Osteoblast (primary cell): ENCODE results near the gene SERPINA1. TPM values are rescaled to one million over a fixed set of nuclear protein-coding genes. Genes with fewer than 3 reads are reported as not detected.

Experiments used
- DNase-seq: peaks from one replicate; pipeline ENCODE4 v3.0.0; 2011; ENCODE audit warnings: low spot score, mixed read lengths; ENCODE audit not compliant: insufficient read length; ENCODE audit errors: missing footprints
- H2AFZ ChIP-seq: 2 replicates; pipeline ENCODE4 v1.6.0; 2011; ENCODE audit warnings: mild to moderate bottlenecking, low read length
- H3K27ac ChIP-seq: 2 replicates; pipeline ENCODE4 v1.5.1; 2011; ENCODE audit warnings: mild to moderate bottlenecking, low read depth, low read length, moderate library complexity
- H3K27me3 ChIP-seq: 2 replicates; pipeline ENCODE4 v1.6.0; 2012; ENCODE audit warnings: mild to moderate bottlenecking, control low read depth, inconsistent platforms, low read length, moderate library complexity; ENCODE audit not compliant: insufficient read depth
- H3K36me3 ChIP-seq: 2 replicates; pipeline ENCODE4 v1.5.1; 2011; ENCODE audit warnings: mild to moderate bottlenecking, low read length, control low read depth, moderate library complexity; ENCODE audit not compliant: insufficient read depth
- H3K4me1 ChIP-seq: 2 replicates; pipeline ENCODE4 v1.5.1; 2011; ENCODE audit warnings: mild to moderate bottlenecking, low read length, control low read depth, moderate library complexity; ENCODE audit not compliant: insufficient read depth
- H3K4me2 ChIP-seq: 2 replicates; pipeline ENCODE4 v1.6.0; 2011; ENCODE audit warnings: mild to moderate bottlenecking, low read length; ENCODE audit not compliant: insufficient read depth
- H3K4me3 ChIP-seq: fragments of 200-600 bp; sonication (generic); 3 replicates; pipeline ENCODE4 v1.5.1; 2012; ENCODE audit warnings: mild to moderate bottlenecking, low read length, inconsistent platforms; ENCODE audit not compliant: insufficient read depth
- H3K79me2 ChIP-seq: 2 replicates; pipeline ENCODE4 v1.6.0; 2012; ENCODE audit warnings: mild to moderate bottlenecking, low read length, control low read depth, inconsistent platforms; ENCODE audit not compliant: insufficient read depth
- H3K9me3 ChIP-seq: 2 replicates; pipeline ENCODE4 v1.5.1; 2011; ENCODE audit warnings: low read depth, low read length, control low read depth
- H4K20me1 ChIP-seq: 2 replicates; pipeline ENCODE4 v1.6.0; 2012; ENCODE audit warnings: mild to moderate bottlenecking, low read length, control low read depth; ENCODE audit not compliant: insufficient read depth
- CTCF ChIP-seq: IDR thresholded peaks from 2 replicates; pipeline ENCODE4 v1.5.1; 2011; ENCODE audit warnings: mild to moderate bottlenecking, low read depth, low read length, moderate library complexity; ENCODE audit errors: extremely low read depth
- total RNA-seq: library from RNA; depleted of rRNA; stranded (reverse); fragments of >200 nt; gene quantifications from 2 replicates; pipeline ENCODE4 v1.2.3, GENCODE V29; 2012

Gene SERPINA1
- total RNA-seq, 1 donor, result 1.4 TPM

GRCh38 chr14:94367347-94368242, 20.8 kb downstream of the SERPINA1 start:
- no peak overlapping the region for H3K4me3 ChIP-seq
- no peak overlapping the region for H2AFZ ChIP-seq
- TF ChIP-seq CTCF, result no peak
- no peak overlapping the region for H3K27ac ChIP-seq
- no peak overlapping the region for H3K4me2 ChIP-seq
- no peaks in the 10 kb centered on the region for H3K4me1 ChIP-seq
- no peaks in the 10 kb centered on the region for H4K20me1 ChIP-seq
- no peaks in the 10 kb centered on the region for H3K27me3 ChIP-seq
- H3K36me3 ChIP-seq, result no peaks in the 10 kb centered on the region
- H3K79me2 ChIP-seq, result no peaks in the 10 kb centered on the region
- no peak for DNase-seq
- H3K9me3 ChIP-seq, result no peaks in the 10 kb centered on the region

- no peaks in the 10 kb centered on the region for H3K36me3 ChIP-seq
- no peak for DNase-seq
- no peaks in the 10 kb centered on the region for H3K9me3 ChIP-seq
- H4K20me1 ChIP-seq, result no peaks in the 10 kb centered on the region
- H2AFZ ChIP-seq, result no peak within 1 kb of the TSS
- H3K27me3 ChIP-seq, result no peaks in the 10 kb centered on the region
- H3K4me3 ChIP-seq, result no peak within 1 kb of the TSS
- TF ChIP-seq CTCF, result no peak
- no peaks in the 10 kb centered on the region for H3K79me2 ChIP-seq
- no peak within 1 kb of the TSS for H3K4me2 ChIP-seq
- H3K27ac ChIP-seq, result no peak within 1 kb of the TSS
- H3K4me1 ChIP-seq, result no peaks in the 10 kb centered on the region
Observed at GRCh38 chr14:94366146-94366915, 22.1 kb downstream of the SERPINA1 start, which contains the start of gene SERPINA2. Gene SERPINA2 (minus strand): TSS chr14:94366698.

GRCh38 chr14:94365624-94366023, 22.8 kb downstream of the SERPINA1 start:
- no peak overlapping the region for H3K4me3 ChIP-seq
- no peak overlapping the region for H3K4me2 ChIP-seq
- H3K9me3 ChIP-seq, result no peaks in the 10 kb centered on the region
- no peaks in the 10 kb centered on the region for H3K79me2 ChIP-seq
- no peaks in the 10 kb centered on the region for H4K20me1 ChIP-seq
- DNase-seq, result no peak
- no peak overlapping the region for H3K27ac ChIP-seq
- H3K27me3 ChIP-seq, result no peaks in the 10 kb centered on the region
- TF ChIP-seq CTCF, result no peak
- H2AFZ ChIP-seq, result no peak overlapping the region
- no peaks in the 10 kb centered on the region for H3K4me1 ChIP-seq
- H3K36me3 ChIP-seq, result no peaks in the 10 kb centered on the region

- Histone ChIP-seq H3K79me2 (no peaks in the 10 kb centered on the region), H3K27me3 (no peaks in the 10 kb centered on the region), H4K20me1 (no peaks in the 10 kb centered on the region), H3K27ac (no peak overlapping the region), H3K4me2 (no peak overlapping the region), H3K4me1 (no peaks in the 10 kb centered on the region), H3K4me3 (no peak overlapping the region), H3K9me3 (no peaks in the 10 kb centered on the region), H3K36me3 (no peaks in the 10 kb centered on the region), H2AFZ (no peak overlapping the region)
- no peak for TF ChIP-seq CTCF
- no peak for DNase-seq
Observed at GRCh38 chr14:94364964-94365363, 23.4 kb downstream of the SERPINA1 start.
